ENCODE results near the gene MGLL. TPM values are rescaled to one million over a fixed set of nuclear protein-coding genes. Genes with fewer than 3 reads are reported as not detected.

MGLL gene
- total RNA-seq, 6 experiments from 2014 or later = 97.0 to 168 (median 115) TPM

DNA sequence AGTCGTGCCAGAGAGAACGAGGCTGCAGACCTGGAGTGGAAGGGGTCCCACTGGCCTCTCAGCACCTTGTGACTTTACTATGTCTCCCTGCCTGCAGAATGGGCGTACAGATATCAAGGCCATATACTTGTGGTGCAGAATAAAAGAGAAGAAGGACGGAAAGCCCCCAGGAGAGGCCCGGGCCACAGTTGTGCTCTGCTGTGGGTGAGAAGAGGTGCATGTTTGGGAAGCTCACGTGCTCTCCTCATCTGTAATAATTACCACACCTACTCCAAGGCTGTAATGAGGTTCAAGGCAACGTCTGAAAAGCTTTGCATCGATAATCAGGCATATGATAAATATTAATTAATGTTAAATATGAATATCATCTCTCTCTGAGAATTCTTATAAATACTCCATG lies 58.0 kb downstream of the MGLL start:
- no peaks in the 10 kb centered on the region for H3K27me3 ChIP-seq
- no peak overlapping the region for H3K4me3 ChIP-seq
- H3K4me1 ChIP-seq = peaks cover 0 to 36% (median 12%) of the 10 kb centered on the region in 4 donors
- DNase-seq (no peak), ATAC-seq (no peak)
- no peak overlapping the region for H3K27ac ChIP-seq
- intact Hi-C loops (cut with DNase I) = loop anchor here in 1 of 2 donors (10.0 kb wide), 1 partner anchor 50 kb away; no protein-coding TSS in a partner anchor
- peaks cover 0 to 4% (median 0%) of the 10 kb centered on the region in 4 donors for H3K36me3 ChIP-seq
- no peaks in the 10 kb centered on the region for H3K9me3 ChIP-seq
- no peak for TF ChIP-seq POLR2A (IDR thresholded peaks at IDR 0.05)
- TF ChIP-seq, protein P1, sequence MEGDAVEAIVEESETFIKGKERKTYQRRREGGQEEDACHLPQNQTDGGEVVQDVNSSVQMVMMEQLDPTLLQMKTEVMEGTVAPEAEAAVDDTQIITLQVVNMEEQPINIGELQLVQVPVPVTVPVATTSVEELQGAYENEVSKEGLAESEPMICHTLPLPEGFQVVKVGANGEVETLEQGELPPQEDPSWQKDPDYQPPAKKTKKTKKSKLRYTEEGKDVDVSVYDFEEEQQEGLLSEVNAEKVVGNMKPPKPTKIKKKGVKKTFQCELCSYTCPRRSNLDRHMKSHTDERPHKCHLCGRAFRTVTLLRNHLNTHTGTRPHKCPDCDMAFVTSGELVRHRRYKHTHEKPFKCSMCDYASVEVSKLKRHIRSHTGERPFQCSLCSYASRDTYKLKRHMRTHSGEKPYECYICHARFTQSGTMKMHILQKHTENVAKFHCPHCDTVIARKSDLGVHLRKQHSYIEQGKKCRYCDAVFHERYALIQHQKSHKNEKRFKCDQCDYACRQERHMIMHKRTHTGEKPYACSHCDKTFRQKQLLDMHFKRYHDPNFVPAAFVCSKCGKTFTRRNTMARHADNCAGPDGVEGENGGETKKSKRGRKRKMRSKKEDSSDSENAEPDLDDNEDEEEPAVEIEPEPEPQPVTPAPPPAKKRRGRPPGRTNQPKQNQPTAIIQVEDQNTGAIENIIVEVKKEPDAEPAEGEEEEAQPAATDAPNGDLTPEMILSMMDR (IDR thresholded peaks at IDR 0.05) = no peak
- WGBS (ENCODE audit: insufficient coverage, low coverage, low lambda C conversion rate, missing lambda C conversion rate) = 73% methylated on average over 7 of the region's 8 CpGs

DNA sequence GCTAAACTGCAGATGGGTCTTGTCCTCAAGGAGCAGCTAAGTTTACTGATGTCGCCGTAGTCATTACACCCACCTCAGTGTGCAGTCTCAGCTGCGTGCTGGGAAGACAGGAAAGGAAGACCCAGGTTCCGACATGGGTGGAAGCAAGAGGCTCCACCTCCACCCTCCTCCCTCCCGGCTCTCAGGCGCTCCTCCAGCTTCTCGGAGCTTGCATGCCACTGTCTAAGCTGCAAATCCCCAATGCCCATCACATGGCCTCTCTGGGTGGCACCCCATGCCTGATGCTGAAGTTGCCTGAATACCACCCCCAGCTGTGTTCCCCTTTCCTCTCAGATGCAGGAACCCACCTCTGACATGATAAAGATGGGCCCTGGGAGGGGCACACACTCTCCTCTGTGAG lies 58.5 kb downstream of the MGLL start:
- H3K9me3 ChIP-seq = no peaks in the 10 kb centered on the region
- 88% methylated on average over 4 of the region's 7 CpGs for WGBS (ENCODE audit: insufficient coverage, low coverage, low lambda C conversion rate, missing lambda C conversion rate)
- H3K27me3 ChIP-seq = no peaks in the 10 kb centered on the region
- DNase-seq (no peak), ATAC-seq (no peak)
- TF ChIP-seq POLR2A (IDR thresholded peaks at IDR 0.05) = no peak
- TF ChIP-seq, protein P1 (IDR thresholded peaks at IDR 0.05) = no peak
- H3K36me3 ChIP-seq = peaks cover 0 to 8% (median 0%) of the 10 kb centered on the region in 4 donors
- H3K4me1 ChIP-seq = peaks cover 0 to 31% (median 10%) of the 10 kb centered on the region in 4 donors
- H3K27ac ChIP-seq = no peak overlapping the region
- intact Hi-C loops (cut with DNase I) = loop anchor here in 1 of 2 donors (10.0 kb wide), 1 partner anchor 51 kb away; no protein-coding TSS in a partner anchor
- no peak overlapping the region for H3K4me3 ChIP-seq

DNA sequence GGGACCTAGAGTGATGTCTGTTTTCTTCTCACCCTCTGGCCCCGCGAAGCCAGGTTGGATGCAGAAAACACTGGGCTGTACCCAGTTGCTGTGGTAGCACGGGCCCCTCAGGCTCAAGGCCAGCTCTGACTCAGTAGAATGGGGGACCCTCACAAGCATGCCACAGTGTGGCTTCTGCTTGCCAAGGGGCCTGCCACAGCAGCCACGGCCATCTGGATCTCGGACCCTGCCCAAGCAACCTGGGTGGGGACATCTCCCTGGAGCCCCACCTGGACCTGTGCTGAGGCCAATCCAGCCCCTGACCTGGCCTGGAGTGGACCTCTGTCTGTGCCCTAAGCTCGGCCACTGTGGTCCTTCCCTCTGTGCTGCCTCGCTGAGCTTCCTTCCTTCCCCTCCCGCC lies 59.0 kb downstream of the MGLL start:
- Histone ChIP-seq H3K36me3 (peaks cover 0 to 8% (median 0%) of the 10 kb centered on the region in 4 donors), H3K27me3 (no peaks in the 10 kb centered on the region), H3K4me1 (peaks cover 0 to 26% (median 7%) of the 10 kb centered on the region in 4 donors), H3K9me3 (no peaks in the 10 kb centered on the region), H3K27ac (no peak overlapping the region), H3K4me3 (no peak overlapping the region)
- DNase-seq (no peak), ATAC-seq (no peak)
- TF ChIP-seq, protein P1 (IDR thresholded peaks at IDR 0.05) = no peak
- TF ChIP-seq POLR2A (IDR thresholded peaks at IDR 0.05) = no peak
- intact Hi-C loops (cut with DNase I) = loop anchor here in 1 of 2 donors (10.0 kb wide), 1 partner anchor 51 kb away; no protein-coding TSS in a partner anchor
- 100% methylated on average over 1 of the region's 8 CpGs for WGBS (ENCODE audit: insufficient coverage, low coverage, low lambda C conversion rate, missing lambda C conversion rate)

DNA sequence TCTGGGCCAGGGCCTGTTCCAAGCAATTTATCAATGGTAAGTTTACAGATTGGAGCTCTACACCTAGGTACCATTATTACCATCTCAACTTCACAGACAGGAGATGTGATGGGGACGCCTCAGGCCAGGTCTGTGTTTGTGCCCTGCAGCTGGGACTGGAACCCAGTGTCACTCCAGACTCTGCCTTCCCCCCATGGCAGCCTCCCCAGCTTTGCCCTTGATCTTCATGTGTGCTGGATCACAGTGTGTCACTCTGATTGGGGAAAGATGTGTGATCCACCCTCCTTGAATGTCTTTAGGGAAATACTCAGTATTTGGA lies 59.6 kb downstream of the MGLL start:
- ATAC-seq = no peak
- TF ChIP-seq, protein P1 (IDR thresholded peaks at IDR 0.05) = no peak
- TF ChIP-seq POLR2A (IDR thresholded peaks at IDR 0.05) = no peak
- H3K4me3 ChIP-seq = no peak overlapping the region
- no peaks in the 10 kb centered on the region for H3K9me3 ChIP-seq
- intact Hi-C loops (cut with DNase I) = loop anchor here in 1 of 2 donors (10.0 kb wide), 1 partner anchor 52 kb away; no protein-coding TSS in a partner anchor
- peaks cover 0 to 20% (median 5%) of the 10 kb centered on the region in 4 donors for H3K4me1 ChIP-seq
- WGBS (ENCODE audit: insufficient coverage, low coverage, low lambda C conversion rate, missing lambda C conversion rate) = no CpG with 5 or more reads among the region's 1 CpG
- H3K27ac ChIP-seq = no peak overlapping the region
- H3K27me3 ChIP-seq = no peaks in the 10 kb centered on the region
- no peak for DNase-seq
- H3K36me3 ChIP-seq = peaks cover 0 to 8% (median 0%) of the 10 kb centered on the region in 4 donors

Measured in right lobe of liver (tissue), 6 donors.